Esophagus (tissue), 2 donors: ENCODE measurements around the gene PPP1R13B. TPM values are rescaled to one million over a fixed set of nuclear protein-coding genes. Genes with fewer than 3 reads are reported as not detected.

Experiments
- H3K27ac ChIP-seq, 2 donors: one replicate each; pipeline ENCODE4 v1.5.1; 2013; ENCODE audit warnings: low read depth in 2 of 2, mild to moderate bottlenecking in 2 of 2, inconsistent platforms in 1 of 2, low read length in 1 of 2, moderate library complexity in 1 of 2
- H3K27me3 ChIP-seq, 2 donors: one replicate each; pipeline ENCODE4 v1.6.1; 2013; ENCODE audit warnings: low read length in 2 of 2, control low read depth in 1 of 2, mild to moderate bottlenecking in 1 of 2; ENCODE audit not compliant: insufficient read depth in 2 of 2, control insufficient read depth in 1 of 2
- H3K36me3 ChIP-seq, 2 donors: one replicate each; pipeline ENCODE4 v1.6.1; 2013; ENCODE audit warnings: low read length in 1 of 2; ENCODE audit not compliant: control insufficient read depth in 2 of 2, insufficient read depth in 2 of 2
- H3K4me1 ChIP-seq, 2 donors: one replicate each; pipeline ENCODE4 v1.6.1; 2013; ENCODE audit warnings: low read length in 1 of 2; ENCODE audit not compliant: control insufficient read depth in 2 of 2, insufficient read depth in 2 of 2
- H3K4me3 ChIP-seq, 2 donors: one replicate each; pipeline ENCODE4 v1.5.1; 2013; ENCODE audit warnings: low read length in 2 of 2, mild to moderate bottlenecking in 2 of 2, low read depth in 1 of 2, moderate library complexity in 1 of 2
- H3K9me3 ChIP-seq, 2 donors: one replicate each; pipeline ENCODE4 v1.6.1; 2013; ENCODE audit warnings: mild to moderate bottlenecking in 2 of 2, low read depth in 1 of 2, low read length in 1 of 2, moderate library complexity in 1 of 2; ENCODE audit not compliant: control insufficient read depth in 2 of 2, insufficient read depth in 1 of 2
- WGBS, 2 donors: extraction: QIAGEN DNeasy Blood & Tissue Kit; methylation state at CpG; one replicate each; pipeline ENCODE4 v1.1.7; 2013; 5-methylcytosine and 5-hydroxymethylcytosine counted together
- polyA plus RNA-seq, 2 donors: library from polyadenylated mRNA; stranded (reverse); fragments of 200-250 nt; gene quantifications; one replicate each; pipeline ENCODE4 v1.2.3, GENCODE V29; 2013
- donor health status: healthy with polysubstance abuse.
- donor health status: Bipolar disorder and iron deficiency.

PPP1R13B gene
- polyA plus RNA-seq, 2 donors: 16.4 to 28.4 TPM

DNA sequence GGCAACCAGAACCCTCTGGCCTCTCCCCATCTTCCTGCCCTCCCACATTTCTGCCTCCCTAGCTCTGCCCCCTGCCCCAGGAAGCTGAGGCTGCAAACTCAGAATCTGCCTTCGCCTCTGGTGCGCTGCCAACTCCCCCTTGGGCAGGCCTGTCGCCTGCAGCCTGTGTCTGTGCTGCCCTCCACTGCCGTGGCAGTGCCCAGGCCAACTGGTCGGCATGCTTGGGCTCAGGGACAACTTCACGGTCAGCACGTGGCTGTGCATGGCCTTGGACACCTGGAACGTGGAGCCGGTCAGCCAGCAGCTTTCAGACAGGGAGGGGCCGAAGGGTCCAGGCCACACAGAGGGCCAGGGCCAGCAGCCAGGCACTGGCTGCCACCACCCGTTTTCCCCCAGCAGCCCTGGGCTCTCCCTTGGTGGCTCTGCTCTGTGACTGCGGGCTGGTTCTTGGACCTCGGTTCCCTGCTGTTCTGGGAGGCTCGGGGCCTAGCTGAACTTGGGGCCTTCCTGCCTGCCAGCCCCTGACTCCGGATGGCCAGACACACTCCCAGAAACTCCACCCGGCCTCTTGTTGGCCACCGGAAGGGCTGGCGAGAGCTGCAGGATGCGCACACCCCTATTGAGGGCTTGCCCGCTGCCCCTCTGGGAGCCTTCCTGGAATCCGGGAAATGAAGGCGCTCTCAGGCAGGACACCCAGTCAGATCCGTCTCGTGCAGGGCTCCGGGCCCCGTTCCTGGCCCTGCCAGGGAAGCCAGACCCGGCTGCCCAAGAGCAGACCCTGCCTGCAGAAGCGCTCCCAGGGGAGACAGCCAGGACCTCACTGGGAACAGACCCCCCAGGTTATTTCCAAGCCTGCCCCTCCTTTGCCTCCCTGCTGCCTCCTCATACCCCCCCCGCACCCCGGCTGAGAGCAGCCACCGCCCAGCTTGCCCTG, 34.2 kb upstream of the PPP1R13B start:
- 69 to 76% methylated on average over 31 of the region's 31 CpGs for WGBS, 2 donors
- Histone ChIP-seq H3K36me3 (no peaks in the 10 kb centered on the region), H3K4me3 (no peak overlapping the region), H3K27ac (peak overlapping the region; percentile 9 to 34), H3K27me3 (no peaks in the 10 kb centered on the region), H3K4me1 (peaks cover 12 to 24% of the 10 kb centered on the region in 2 donors), H3K9me3 (no peaks in the 10 kb centered on the region)

DNA sequence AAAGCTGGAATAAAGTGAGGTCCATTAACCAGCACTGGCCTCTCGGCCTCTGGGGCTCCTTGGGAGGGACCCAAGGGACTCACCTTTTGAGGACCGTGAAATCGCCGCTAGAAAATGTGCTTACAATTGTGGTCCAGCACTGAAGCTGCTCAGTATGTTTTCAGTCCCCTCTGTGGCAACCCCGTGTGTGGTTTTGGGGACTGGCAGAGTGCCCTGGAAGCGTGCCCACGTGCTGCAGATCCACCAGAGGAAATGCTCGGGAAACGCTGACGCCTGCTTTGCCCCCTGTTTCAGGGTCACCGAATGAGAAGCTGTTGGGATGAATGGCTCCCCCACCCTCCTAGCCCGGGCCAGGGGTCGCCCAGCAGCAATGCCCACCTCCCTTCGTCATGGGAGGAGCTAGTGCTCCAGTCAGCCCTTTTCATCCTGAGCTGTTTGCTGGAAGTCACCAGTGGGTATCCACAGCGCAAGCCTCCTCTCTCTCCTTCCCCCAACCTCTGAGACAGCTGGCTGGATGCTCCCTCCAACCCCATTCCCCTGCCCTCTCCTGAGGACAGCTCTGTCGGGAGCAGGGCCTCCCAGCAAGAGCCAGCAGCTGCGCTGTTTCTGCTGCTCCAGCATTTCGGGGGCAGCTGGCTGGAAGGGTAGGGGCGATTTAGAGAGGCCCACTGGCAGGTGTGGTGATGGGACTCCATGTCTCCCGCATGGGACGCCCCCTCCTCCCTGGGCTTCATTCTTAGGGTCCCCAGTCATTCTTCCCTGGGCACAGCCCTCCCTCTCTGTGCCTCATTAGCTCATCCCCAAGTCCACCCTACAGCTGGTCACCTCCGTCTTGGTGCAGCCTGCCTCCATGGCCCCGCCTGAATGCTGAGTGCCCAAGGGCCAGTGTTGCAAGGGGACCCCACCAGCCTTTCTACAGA, 33.2 kb upstream of the PPP1R13B start:
- H3K27me3 ChIP-seq: no peaks in the 10 kb centered on the region
- peak overlapping the region; percentile 40 to 66 for H3K27ac ChIP-seq
- 21 to 23% methylated on average over 23 of the region's 23 CpGs for WGBS, 2 donors
- no peaks in the 10 kb centered on the region for H3K9me3 ChIP-seq
- H3K36me3 ChIP-seq: no peaks in the 10 kb centered on the region
- H3K4me3 ChIP-seq: peak overlapping the region in 1 of 2 donors; percentile 23
- peaks cover 12 to 24% of the 10 kb centered on the region in 2 donors for H3K4me1 ChIP-seq

DNA sequence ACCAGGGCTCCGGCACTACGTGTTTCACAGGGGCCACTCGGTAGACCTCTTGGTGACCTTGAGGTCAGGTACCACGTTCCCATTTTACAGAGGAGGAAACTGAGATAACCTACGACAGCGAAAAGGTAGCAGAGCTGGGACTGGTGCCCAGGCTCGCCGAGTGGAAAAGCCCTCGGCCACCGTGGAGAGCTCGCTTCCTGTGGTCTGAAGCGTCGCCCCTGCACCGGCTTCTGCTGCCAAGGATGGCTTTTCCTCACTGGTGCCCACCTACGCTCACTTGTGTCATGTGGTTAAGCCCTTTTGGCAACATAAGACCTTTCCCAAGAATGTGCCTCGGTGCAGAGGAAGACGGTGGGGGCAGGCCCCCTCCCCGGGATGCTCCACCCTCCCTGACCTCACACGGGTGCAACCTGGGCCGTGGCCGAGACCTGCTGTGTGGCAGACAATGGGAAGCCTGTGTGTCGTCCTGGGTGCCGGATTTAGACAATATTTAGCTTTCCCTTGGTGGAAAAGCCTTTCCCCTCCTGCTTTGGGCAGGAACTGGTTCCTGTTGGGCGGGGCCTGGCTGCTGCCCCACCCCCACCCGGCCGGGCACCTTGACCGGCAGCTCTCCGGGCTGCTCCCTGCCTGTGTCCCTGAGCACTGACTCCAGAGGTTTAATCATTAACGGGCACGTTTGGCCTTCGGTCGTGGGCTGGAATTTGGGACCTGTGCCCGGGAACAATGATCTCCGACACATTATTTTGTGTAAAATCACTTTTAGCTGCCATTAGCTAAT, 32.4 kb upstream of the PPP1R13B start:
- WGBS, 2 donors: 18 to 19% methylated on average over 31 to 34 of the region's 34 CpGs
- Histone ChIP-seq H3K9me3 (no peaks in the 10 kb centered on the region), H3K4me3 (peak overlapping the region; percentile 23 to 31), H3K36me3 (no peaks in the 10 kb centered on the region), H3K27me3 (no peaks in the 10 kb centered on the region), H3K4me1 (peaks cover 12 to 27% of the 10 kb centered on the region in 2 donors), H3K27ac (peak overlapping the region; percentile 40 to 66)

DNA sequence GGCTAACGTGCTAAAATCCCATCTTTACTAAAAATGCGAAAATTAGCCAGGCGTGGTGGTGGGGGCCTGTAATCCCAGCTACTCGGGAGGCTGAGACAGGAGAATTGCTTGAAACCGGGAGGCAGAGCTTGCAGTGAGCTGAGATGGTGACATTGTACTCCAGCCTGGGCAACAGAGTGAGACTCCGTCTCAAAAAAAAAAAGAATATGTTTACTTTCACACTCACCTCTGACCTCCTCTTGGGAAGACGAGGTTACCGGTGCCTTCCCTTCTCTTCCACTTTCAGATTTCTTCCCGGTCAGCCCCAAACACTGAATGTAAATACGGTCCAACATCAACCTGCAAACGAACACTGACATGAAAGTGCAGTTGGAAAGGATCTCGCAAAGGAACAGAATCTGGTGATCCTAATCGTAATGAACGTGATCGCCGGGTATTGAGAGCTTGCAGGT, 31.8 kb upstream of the PPP1R13B start:
- H3K27me3 ChIP-seq: no peaks in the 10 kb centered on the region
- peaks cover 12 to 30% of the 10 kb centered on the region in 2 donors for H3K4me1 ChIP-seq
- 66 to 82% methylated on average over 16 of the region's 16 CpGs for WGBS, 2 donors
- H3K9me3 ChIP-seq: no peaks in the 10 kb centered on the region
- no peak overlapping the region for H3K4me3 ChIP-seq
- no peaks in the 10 kb centered on the region for H3K36me3 ChIP-seq
- H3K27ac ChIP-seq: no peak overlapping the region

DNA sequence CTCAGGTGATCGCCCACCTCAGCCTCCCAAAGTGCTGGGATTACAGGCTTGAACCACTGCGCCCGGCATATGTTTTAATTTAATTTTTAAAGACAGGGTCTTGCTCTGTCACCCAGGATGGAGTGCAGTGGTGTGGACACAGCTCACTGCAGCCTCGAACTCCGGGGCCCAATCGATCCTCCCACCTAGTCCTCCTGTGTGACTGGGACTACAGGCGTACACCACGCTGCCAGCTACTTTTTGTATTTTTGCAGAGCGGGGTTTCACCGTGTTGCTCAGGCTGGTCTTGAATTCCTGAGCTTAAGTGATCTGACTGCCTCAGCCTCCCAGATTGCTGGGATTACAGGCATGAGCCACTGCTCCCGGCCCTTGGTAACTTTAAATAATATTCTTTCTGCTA, 30.8 kb upstream of the PPP1R13B start:
- 91 to 92% methylated on average over 11 of the region's 11 CpGs for WGBS, 2 donors
- H3K27ac ChIP-seq: no peak overlapping the region

DNA sequence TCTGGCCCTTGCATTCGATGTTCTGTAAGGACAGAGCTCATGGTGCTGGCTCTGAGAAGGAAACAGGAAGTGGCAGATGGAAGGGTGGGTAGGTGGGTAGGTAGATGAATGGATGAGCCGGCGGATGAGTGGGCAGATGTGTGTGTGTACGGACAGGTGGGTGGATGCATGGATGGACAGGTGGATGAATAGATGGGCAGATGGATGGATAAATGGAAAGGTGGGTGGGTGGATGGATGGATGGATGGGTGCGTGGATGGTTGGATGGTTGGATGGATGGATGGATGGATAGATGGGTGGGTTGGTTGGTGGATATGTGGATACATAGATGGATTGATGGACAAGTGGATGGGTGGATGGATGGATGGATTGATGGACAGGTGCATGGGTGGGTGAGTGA, 27.6 kb upstream of the PPP1R13B start:
- H3K27ac ChIP-seq: no peak overlapping the region
- peaks cover 6 to 21% of the 10 kb centered on the region in 2 donors for H3K4me1 ChIP-seq
- no peak overlapping the region for H3K4me3 ChIP-seq
- H3K27me3 ChIP-seq: no peaks in the 10 kb centered on the region
- H3K36me3 ChIP-seq: no peaks in the 10 kb centered on the region
- WGBS, 2 donors: 89 to 95% methylated on average over 5 of the region's 5 CpGs
- H3K9me3 ChIP-seq: no peaks in the 10 kb centered on the region

More for the DNA sequence above, 30.8 kb upstream of the PPP1R13B start:
- Histone ChIP-seq H3K9me3 (no peaks in the 10 kb centered on the region), H3K27me3 (no peaks in the 10 kb centered on the region), H3K4me3 (no peak overlapping the region), H3K36me3 (no peaks in the 10 kb centered on the region), H3K4me1 (peaks cover 12 to 30% of the 10 kb centered on the region in 2 donors)

DNA sequence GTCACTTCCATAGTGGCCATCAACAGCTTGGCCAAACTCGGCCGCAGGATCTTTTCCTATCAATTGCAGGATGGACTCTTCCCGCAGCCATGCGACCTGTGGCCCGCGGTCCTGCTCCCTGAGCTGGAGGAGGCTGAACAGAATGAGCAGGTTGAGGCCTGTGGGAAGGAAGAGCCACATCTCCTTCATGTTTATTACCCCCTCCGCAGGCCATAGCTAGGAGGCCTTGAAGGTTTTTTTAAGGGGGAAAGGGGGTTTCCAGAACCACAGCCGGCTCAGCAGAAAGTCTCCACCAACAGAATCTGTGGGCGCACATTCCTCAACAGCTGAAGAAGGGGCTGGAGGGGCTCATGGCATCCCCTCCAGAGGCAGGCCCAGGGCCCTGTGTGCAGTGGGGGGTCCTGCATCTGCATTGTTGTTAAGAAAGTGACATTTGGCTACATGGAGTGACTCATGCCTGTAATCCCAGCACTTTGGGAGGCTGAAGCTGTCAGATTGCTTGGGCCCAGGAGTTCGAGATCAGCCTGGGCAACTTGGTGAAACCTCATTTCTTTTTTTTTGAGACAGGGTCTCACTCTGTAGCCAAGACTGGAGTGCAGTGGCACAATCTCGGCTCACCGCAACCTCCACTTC, 25.2 kb upstream of the PPP1R13B start:
- Histone ChIP-seq H3K4me1 (peaks cover 10 to 34% of the 10 kb centered on the region in 2 donors), H3K36me3 (no peaks in the 10 kb centered on the region), H3K4me3 (peak overlapping the region; percentile 48 to 49), H3K27ac (peak overlapping the region; percentile 44), H3K27me3 (no peaks in the 10 kb centered on the region), H3K9me3 (no peaks in the 10 kb centered on the region)
- 47 to 49% methylated on average over 12 of the region's 12 CpGs for WGBS, 2 donors

DNA sequence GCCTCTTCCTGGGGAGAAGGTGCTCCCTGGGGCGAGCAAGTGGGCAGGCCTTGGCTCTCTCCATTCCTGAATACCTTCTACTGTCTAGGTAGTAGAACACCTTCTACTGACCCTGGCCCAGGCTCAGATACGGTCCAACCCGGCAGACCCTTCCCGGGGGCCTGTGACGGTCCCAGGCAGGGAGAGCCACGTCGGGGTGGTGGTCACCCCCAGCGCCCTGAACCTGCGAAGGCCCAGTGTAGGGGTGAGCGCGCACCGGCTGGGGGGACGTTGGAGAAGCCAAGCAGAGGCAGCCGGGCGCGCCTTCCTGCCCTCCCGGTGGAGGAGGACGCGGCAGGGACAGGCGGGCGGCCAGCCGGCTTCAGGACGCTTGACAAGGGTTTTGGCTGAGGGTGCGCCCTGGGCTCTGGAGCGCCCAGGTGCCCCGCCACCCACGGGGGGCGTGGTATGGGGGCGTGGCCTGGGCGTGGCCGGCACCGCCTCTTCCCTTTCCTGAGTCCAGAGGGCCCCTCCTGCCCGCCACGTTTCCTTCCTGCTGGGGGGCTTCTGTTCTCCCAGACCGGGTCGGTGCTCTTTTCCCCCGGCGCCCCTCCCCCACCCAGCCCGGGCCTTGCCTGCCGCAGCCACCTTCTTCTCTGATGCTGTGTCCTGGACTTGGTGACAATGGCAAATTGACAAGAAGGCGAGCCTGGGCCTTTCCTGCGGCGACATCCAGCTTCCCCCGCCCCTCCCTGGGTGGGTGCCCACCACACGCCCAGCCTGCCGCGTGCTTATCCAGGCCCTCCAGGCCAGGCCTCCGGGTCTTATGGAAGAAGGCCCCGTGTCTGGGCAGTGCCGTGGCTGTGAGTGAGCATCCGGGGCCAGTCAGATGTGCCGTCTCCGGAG, 24.5 kb upstream of the PPP1R13B start:
- WGBS, 2 donors: 17% methylated on average over 44 to 53 of the region's 53 CpGs
- Histone ChIP-seq H3K36me3 (no peaks in the 10 kb centered on the region), H3K4me3 (peak overlapping the region; percentile 48 to 49), H3K9me3 (no peaks in the 10 kb centered on the region), H3K27me3 (no peaks in the 10 kb centered on the region), H3K27ac (peak overlapping the region; percentile 44), H3K4me1 (peaks cover 10 to 41% of the 10 kb centered on the region in 2 donors)
